Mesendoderm (in vitro differentiated cells): ENCODE measurements around the gene DNPEP.

Experiments used
- DNase-seq: peaks from one replicate; pipeline ENCODE4 v3.0.0; 2013
- H2AK5ac ChIP-seq: 2 replicates; pipeline ENCODE4 v1.6.1; 2013; ENCODE audit warnings: low read length, inconsistent platforms
- H2BK120ac ChIP-seq: 2 replicates; pipeline ENCODE4 v1.6.1; 2013; ENCODE audit warnings: low read depth, mild to moderate bottlenecking, low read length, moderate library complexity, mixed read lengths
- H2BK15ac ChIP-seq: replicated peaks from 2 replicates; pipeline ENCODE4 v1.6.1; 2013; ENCODE audit warnings: low read depth, mild to moderate bottlenecking, moderate library complexity
- H2BK5ac ChIP-seq: 2 replicates; pipeline ENCODE4 v1.6.1; 2013; ENCODE audit warnings: low read length, inconsistent platforms
- H3K18ac ChIP-seq: 2 replicates; pipeline ENCODE4 v1.6.1; 2013; ENCODE audit warnings: mild to moderate bottlenecking, low read length, mixed read lengths
- H3K23ac ChIP-seq: one replicate; pipeline ENCODE4 v1.6.1; 2013; ENCODE audit warnings: low read length
- H3K27ac ChIP-seq: 2 replicates; pipeline ENCODE4 v1.5.1; 2013; ENCODE audit warnings: low read depth, mild to moderate bottlenecking, inconsistent platforms, low read length, moderate library complexity
- H3K27me3 ChIP-seq: 2 replicates; pipeline ENCODE4 v1.6.1; 2013; ENCODE audit warnings: low read length, control low read depth, mild to moderate bottlenecking, inconsistent platforms; ENCODE audit not compliant: insufficient read depth, poor library complexity
- H3K36me3 ChIP-seq: 2 replicates; pipeline ENCODE4 v1.6.1; 2013; ENCODE audit warnings: low read length, inconsistent platforms; ENCODE audit not compliant: control insufficient read depth, insufficient read depth
- H3K4ac ChIP-seq: one replicate; pipeline ENCODE4 v1.6.1; 2013; ENCODE audit warnings: low read depth, mild to moderate bottlenecking, low read length, moderate library complexity
- H3K4me1 ChIP-seq: 2 replicates; pipeline ENCODE4 v1.6.1; 2013; ENCODE audit warnings: low read depth, low read length, inconsistent platforms; ENCODE audit not compliant: control insufficient read depth
- H3K4me2 ChIP-seq: 2 replicates; pipeline ENCODE4 v1.6.1; 2013; ENCODE audit warnings: low read length
- H3K4me3 ChIP-seq: 2 replicates; pipeline ENCODE4 v1.5.1; 2013; ENCODE audit warnings: mild to moderate bottlenecking, low read length
- H3K56ac ChIP-seq: one replicate; pipeline ENCODE4 v1.6.1; 2013; ENCODE audit warnings: low read length
- H3K79me1 ChIP-seq: 2 replicates; pipeline ENCODE4 v1.6.1; 2013; ENCODE audit warnings: low read length, inconsistent platforms
- H3K79me2 ChIP-seq: 2 replicates; pipeline ENCODE4 v1.6.1; 2013; ENCODE audit warnings: mild to moderate bottlenecking, low read length; ENCODE audit not compliant: control insufficient read depth, insufficient read depth
- H3K9ac ChIP-seq: 2 replicates; pipeline ENCODE4 v1.6.1; 2013; ENCODE audit warnings: low read length, inconsistent platforms
- H4K5ac ChIP-seq: one replicate; pipeline ENCODE4 v1.6.1; 2013; ENCODE audit warnings: low read length
- H4K8ac ChIP-seq: one replicate; pipeline ENCODE4 v1.6.1; 2013; ENCODE audit warnings: low read depth, mild to moderate bottlenecking, control low read depth, low read length, moderate library complexity
- WGBS: extraction: QIAGEN DNeasy Blood & Tissue Kit; methylation state at CpG from one replicate; pipeline ENCODE4 v1.1.7; 2013; ENCODE audit warnings: low lambda C conversion rate, missing lambda C conversion rate; ENCODE audit not compliant: insufficient coverage; ENCODE audit errors: extremely low coverage; 5-methylcytosine and 5-hydroxymethylcytosine counted together

The DNPEP gene

GRCh38 chr2:219417374-219417773, 29.7 kb upstream of the DNPEP start:
- no peak overlapping the region for H2BK5ac ChIP-seq
- H3K4me3 ChIP-seq: no peak overlapping the region
- H3K4me1 ChIP-seq: no peaks in the 10 kb centered on the region
- no peak overlapping the region for H4K5ac ChIP-seq
- peaks cover 8% of the 10 kb centered on the region for H3K27me3 ChIP-seq
- H2BK15ac ChIP-seq: no peak overlapping the region
- H3K4me2 ChIP-seq: no peak overlapping the region
- no peaks in the 10 kb centered on the region for H3K36me3 ChIP-seq
- no peak overlapping the region for H3K9ac ChIP-seq
- no peak overlapping the region for H3K18ac ChIP-seq
- no peaks in the 10 kb centered on the region for H3K79me2 ChIP-seq
- H3K4ac ChIP-seq: no peak overlapping the region
- no peak overlapping the region for H2BK120ac ChIP-seq
- no peak overlapping the region for H3K56ac ChIP-seq
- H3K27ac ChIP-seq: no peak overlapping the region
- DNase-seq: no peak
- no peak overlapping the region for H2AK5ac ChIP-seq
- no peaks in the 10 kb centered on the region for H3K79me1 ChIP-seq
- WGBS: no CpG with 5 or more reads among the region's 9 CpGs
- H3K23ac ChIP-seq: no peak overlapping the region
- H4K8ac ChIP-seq: no peak overlapping the region

GRCh38 chr2:219416938-219417337, 29.2 kb upstream of the DNPEP start:
- H3K56ac ChIP-seq: no peak overlapping the region
- H3K4me2 ChIP-seq: no peak overlapping the region
- H2BK120ac ChIP-seq: no peak overlapping the region
- no peaks in the 10 kb centered on the region for H3K36me3 ChIP-seq
- no peak overlapping the region for H3K4me3 ChIP-seq
- no peak overlapping the region for H4K5ac ChIP-seq
- WGBS: no CpG with 5 or more reads among the region's 4 CpGs
- H4K8ac ChIP-seq: no peak overlapping the region
- no peak overlapping the region for H3K18ac ChIP-seq
- no peak overlapping the region for H3K9ac ChIP-seq
- H2BK5ac ChIP-seq: no peak overlapping the region
- H3K4me1 ChIP-seq: no peaks in the 10 kb centered on the region
- no peak overlapping the region for H3K23ac ChIP-seq
- no peaks in the 10 kb centered on the region for H3K79me1 ChIP-seq
- H3K4ac ChIP-seq: no peak overlapping the region
- H2BK15ac ChIP-seq: no peak overlapping the region
- H3K27ac ChIP-seq: no peak overlapping the region
- no peak for DNase-seq
- peaks cover 8% of the 10 kb centered on the region for H3K27me3 ChIP-seq
- no peak overlapping the region for H2AK5ac ChIP-seq
- H3K79me2 ChIP-seq: no peaks in the 10 kb centered on the region

- H3K79me2 ChIP-seq: no peaks in the 10 kb centered on the region
- H3K36me3 ChIP-seq: no peaks in the 10 kb centered on the region
- H3K23ac ChIP-seq: no peak overlapping the region
- no peak for DNase-seq
- no peak overlapping the region for H3K27ac ChIP-seq
- no peak overlapping the region for H3K4me3 ChIP-seq
- H3K4ac ChIP-seq: no peak overlapping the region
- H3K56ac ChIP-seq: no peak overlapping the region
- no peak overlapping the region for H3K9ac ChIP-seq
- H3K4me1 ChIP-seq: no peaks in the 10 kb centered on the region
- no peak overlapping the region for H3K4me2 ChIP-seq
- no peak overlapping the region for H4K5ac ChIP-seq
- H4K8ac ChIP-seq: no peak overlapping the region
- no peak overlapping the region for H2BK5ac ChIP-seq
- no peaks in the 10 kb centered on the region for H3K79me1 ChIP-seq
- WGBS: no CpG with 5 or more reads among the region's 3 CpGs
- no peak overlapping the region for H2BK15ac ChIP-seq
- H3K27me3 ChIP-seq: peaks cover 8% of the 10 kb centered on the region
- no peak overlapping the region for H2AK5ac ChIP-seq
- H3K18ac ChIP-seq: no peak overlapping the region
- H2BK120ac ChIP-seq: no peak overlapping the region
Observed at GRCh38 chr2:219416235-219416602, 28.5 kb upstream of the DNPEP start.

GRCh38 chr2:219415580-219416234, 28.0 kb upstream of the DNPEP start:
- Histone ChIP-seq H3K4me3 (no peak overlapping the region), H3K79me2 (no peaks in the 10 kb centered on the region), H2BK15ac (no peak overlapping the region), H3K36me3 (no peaks in the 10 kb centered on the region), H3K79me1 (no peaks in the 10 kb centered on the region), H3K4me2 (no peak overlapping the region), H4K5ac (no peak overlapping the region), H3K4me1 (no peaks in the 10 kb centered on the region), H3K27me3 (peaks cover 8% of the 10 kb centered on the region), H4K8ac (no peak overlapping the region), H3K27ac (no peak overlapping the region), H3K23ac (no peak overlapping the region), H3K18ac (no peak overlapping the region), H3K4ac (no peak overlapping the region), H3K56ac (no peak overlapping the region), H2BK120ac (no peak overlapping the region), H2AK5ac (no peak overlapping the region), H3K9ac (no peak overlapping the region), H2BK5ac (no peak overlapping the region)
- DNase-seq: no peak
- WGBS: no CpG with 5 or more reads among the region's 5 CpGs

- Histone ChIP-seq H4K8ac (no peak overlapping the region), H3K4me3 (no peak overlapping the region), H2BK120ac (no peak overlapping the region), H3K79me1 (no peaks in the 10 kb centered on the region), H3K27me3 (peaks cover 8% of the 10 kb centered on the region), H2BK15ac (no peak overlapping the region), H2BK5ac (no peak overlapping the region), H3K56ac (no peak overlapping the region), H4K5ac (no peak overlapping the region), H3K9ac (no peak overlapping the region), H3K36me3 (no peaks in the 10 kb centered on the region), H3K4me2 (no peak overlapping the region), H3K27ac (no peak overlapping the region), H2AK5ac (no peak overlapping the region), H3K4ac (no peak overlapping the region), H3K79me2 (no peaks in the 10 kb centered on the region), H3K4me1 (no peaks in the 10 kb centered on the region), H3K18ac (no peak overlapping the region), H3K23ac (no peak overlapping the region)
- DNase-seq: no peak
- no CpG with 5 or more reads among the region's 4 CpGs for whole genome bisulfite sequencing
Observed at GRCh38 chr2:219414857-219415256, 27.1 kb upstream of the DNPEP start.

GRCh38 chr2:219410390-219410789, 22.7 kb upstream of the DNPEP start:
- no peak for DNase-seq
- Histone ChIP-seq H3K79me1 (no peaks in the 10 kb centered on the region), H4K5ac (no peak overlapping the region), H3K4me1 (no peaks in the 10 kb centered on the region), H2BK120ac (no peak overlapping the region), H3K27me3 (no peaks in the 10 kb centered on the region), H3K27ac (no peak overlapping the region), H3K9ac (no peak overlapping the region), H3K56ac (no peak overlapping the region), H2BK15ac (no peak overlapping the region), H3K23ac (no peak overlapping the region), H3K4me2 (no peak overlapping the region), H3K4ac (no peak overlapping the region), H4K8ac (no peak overlapping the region), H2BK5ac (no peak overlapping the region), H3K79me2 (no peaks in the 10 kb centered on the region), H3K4me3 (no peak overlapping the region), H3K18ac (no peak overlapping the region), H3K36me3 (no peaks in the 10 kb centered on the region), H2AK5ac (no peak overlapping the region)
- WGBS: no CpG with 5 or more reads among the region's 8 CpGs
